ENCODE data around the gene HELZ. TPM values are rescaled to one million over a fixed set of nuclear protein-coding genes. Genes with fewer than 3 reads are reported as not detected.

HELZ gene
- total RNA-seq, 4 donors from 2014 or later, result 21.0 to 47.0 (median 38.9) TPM

DNA sequence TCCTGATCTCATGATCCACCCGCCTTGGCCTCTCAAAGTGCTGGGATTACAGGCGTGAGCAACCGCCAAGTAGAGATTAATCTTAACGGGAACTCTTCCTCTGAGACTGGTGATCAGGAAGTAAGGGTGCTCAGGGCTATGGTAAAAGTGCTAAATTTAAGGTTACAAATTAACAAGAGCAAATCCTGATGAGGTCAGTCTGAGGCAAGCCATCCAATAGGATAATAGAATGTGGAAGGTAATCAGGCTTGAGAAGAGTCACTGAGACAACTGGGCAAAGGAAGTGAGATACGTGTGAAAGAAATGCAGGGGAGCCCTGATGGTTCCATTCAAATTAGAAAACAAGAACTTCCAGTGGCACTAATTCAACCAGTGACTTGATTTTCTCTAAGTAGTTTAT is 131.5 kb downstream of the HELZ start:
- in situ Hi-C loops (cut with MboI; ENCODE audit: low sequenced_read_pairs in 4 of 4) (no loop called here), intact Hi-C loops (cut with DNase I; ENCODE audit: low total_unique reads) (no loop called here)
- no peak overlapping the region for H3K4me3 ChIP-seq
- no peaks in the 10 kb centered on the region for H3K4me1 ChIP-seq
- no peak overlapping the region for H3K27ac ChIP-seq
- TF ChIP-seq POLR2A (IDR thresholded peaks at IDR 0.05), result no peak
- TF ChIP-seq, protein P1, sequence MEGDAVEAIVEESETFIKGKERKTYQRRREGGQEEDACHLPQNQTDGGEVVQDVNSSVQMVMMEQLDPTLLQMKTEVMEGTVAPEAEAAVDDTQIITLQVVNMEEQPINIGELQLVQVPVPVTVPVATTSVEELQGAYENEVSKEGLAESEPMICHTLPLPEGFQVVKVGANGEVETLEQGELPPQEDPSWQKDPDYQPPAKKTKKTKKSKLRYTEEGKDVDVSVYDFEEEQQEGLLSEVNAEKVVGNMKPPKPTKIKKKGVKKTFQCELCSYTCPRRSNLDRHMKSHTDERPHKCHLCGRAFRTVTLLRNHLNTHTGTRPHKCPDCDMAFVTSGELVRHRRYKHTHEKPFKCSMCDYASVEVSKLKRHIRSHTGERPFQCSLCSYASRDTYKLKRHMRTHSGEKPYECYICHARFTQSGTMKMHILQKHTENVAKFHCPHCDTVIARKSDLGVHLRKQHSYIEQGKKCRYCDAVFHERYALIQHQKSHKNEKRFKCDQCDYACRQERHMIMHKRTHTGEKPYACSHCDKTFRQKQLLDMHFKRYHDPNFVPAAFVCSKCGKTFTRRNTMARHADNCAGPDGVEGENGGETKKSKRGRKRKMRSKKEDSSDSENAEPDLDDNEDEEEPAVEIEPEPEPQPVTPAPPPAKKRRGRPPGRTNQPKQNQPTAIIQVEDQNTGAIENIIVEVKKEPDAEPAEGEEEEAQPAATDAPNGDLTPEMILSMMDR (IDR thresholded peaks at IDR 0.05 in 4 of 5, conservative IDR thresholded peaks at IDR 0.05 in 1 of 5), result no peak
- H3K36me3 ChIP-seq, result peaks cover 0 to 32% of the 10 kb centered on the region in 2 donors
- no peak for ATAC-seq
- H3K27me3 ChIP-seq, result no peaks in the 10 kb centered on the region
- no peak for DNase-seq
- H3K9me3 ChIP-seq, result peaks cover 0 to 4% (median 0%) of the 10 kb centered on the region in 3 donors

DNA sequence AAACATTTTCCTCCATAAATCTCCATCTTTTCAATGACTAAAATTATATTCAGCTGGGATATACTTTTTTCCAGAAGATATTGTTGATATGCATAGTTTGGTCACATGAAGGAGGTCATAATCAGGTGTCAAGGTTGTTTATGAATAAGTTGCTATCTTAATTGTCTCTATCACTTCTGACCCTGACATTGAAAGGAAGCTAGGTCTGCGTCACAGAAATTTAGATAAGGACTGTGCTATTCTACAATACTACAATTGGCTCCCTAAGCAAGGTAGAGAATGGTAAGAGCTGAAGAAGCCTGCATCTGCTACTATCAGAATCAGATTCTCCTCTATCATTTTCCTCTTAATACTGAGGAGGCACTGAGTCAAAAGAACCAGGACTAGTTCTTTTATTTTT is 133.2 kb downstream of the HELZ start:
- Histone ChIP-seq H3K27me3 (no peaks in the 10 kb centered on the region), H3K36me3 (peaks cover 0 to 43% of the 10 kb centered on the region in 2 donors), H3K27ac (peak overlapping the region in 1 of 4 donors; percentile 2), H3K4me3 (no peak overlapping the region), H3K9me3 (peaks cover 0 to 3% (median 0%) of the 10 kb centered on the region in 3 donors), H3K4me1 (no peaks in the 10 kb centered on the region)
- ATAC-seq (no peak), DNase-seq (no peak)
- no peak for TF ChIP-seq POLR2A (IDR thresholded peaks at IDR 0.05)
- TF ChIP-seq, protein P1 (IDR thresholded peaks at IDR 0.05 in 4 of 5, conservative IDR thresholded peaks at IDR 0.05 in 1 of 5), result no peak
- intact Hi-C loops (cut with DNase I; ENCODE audit: low total_unique reads) (no loop called here), in situ Hi-C loops (cut with MboI; ENCODE audit: low sequenced_read_pairs in 4 of 4) (no loop called here)

DNA sequence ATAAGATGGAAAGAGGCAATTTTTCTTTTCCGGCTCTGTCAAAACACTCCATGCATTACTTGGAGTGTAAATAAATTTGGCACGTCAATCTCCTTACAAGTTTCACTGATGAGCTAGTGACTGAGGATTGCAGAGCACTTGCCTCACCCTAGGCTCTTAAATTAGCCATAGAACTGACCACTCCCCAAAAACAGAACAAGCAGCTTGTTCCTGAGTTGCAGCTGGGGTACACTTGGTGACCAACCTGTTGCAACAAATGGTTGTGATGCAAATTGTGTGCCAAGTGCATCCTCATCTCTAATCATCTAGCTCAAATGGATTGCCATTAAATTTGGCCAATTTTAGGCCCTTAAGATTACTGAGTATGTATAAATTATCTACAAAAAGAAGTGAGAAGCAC is 133.7 kb downstream of the HELZ start:
- no peak for DNase-seq
- peak in 1 of 2 donors; percentile 57 for ATAC-seq
- no peaks in the 10 kb centered on the region for H3K4me1 ChIP-seq
- in situ Hi-C loops (cut with MboI; ENCODE audit: low sequenced_read_pairs in 4 of 4), result no loop called here
- peak overlapping the region in 1 of 4 donors; percentile 45 for H3K27ac ChIP-seq
- intact Hi-C loops (cut with DNase I; ENCODE audit: low total_unique reads), result no loop called here
- H3K9me3 ChIP-seq, result no peaks in the 10 kb centered on the region
- TF ChIP-seq, protein P1 (IDR thresholded peaks at IDR 0.05 in 4 of 5, conservative IDR thresholded peaks at IDR 0.05 in 1 of 5), result no peak
- TF ChIP-seq POLR2A (IDR thresholded peaks at IDR 0.05), result no peak
- H3K36me3 ChIP-seq, result peaks cover 0 to 47% of the 10 kb centered on the region in 2 donors
- H3K4me3 ChIP-seq, result no peak overlapping the region
- H3K27me3 ChIP-seq, result no peaks in the 10 kb centered on the region

DNA sequence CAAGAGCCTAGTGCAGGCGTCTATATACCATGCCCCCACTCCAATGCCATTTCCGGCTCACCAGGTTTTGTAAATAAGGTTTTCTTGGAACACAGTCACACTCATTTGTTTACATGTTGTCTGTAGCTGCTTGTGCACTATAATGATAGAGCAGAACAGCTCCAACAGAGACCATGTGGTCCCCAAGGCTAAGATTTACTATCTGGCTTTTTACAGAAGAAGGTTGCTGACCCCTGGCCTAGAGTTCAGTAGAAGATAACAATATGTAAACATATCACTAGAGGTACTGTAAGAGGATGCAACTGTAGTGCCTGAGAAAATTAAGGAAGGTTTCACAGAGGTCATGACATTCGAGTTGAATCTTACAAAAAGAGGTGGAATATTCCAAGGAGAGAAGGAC is 134.4 kb downstream of the HELZ start:
- H3K4me3 ChIP-seq, result no peak overlapping the region
- no peaks in the 10 kb centered on the region for H3K9me3 ChIP-seq
- DNase-seq (no peak), ATAC-seq (no peak)
- no peaks in the 10 kb centered on the region for H3K27me3 ChIP-seq
- intact Hi-C loops (cut with DNase I; ENCODE audit: low total_unique reads) (no loop called here), in situ Hi-C loops (cut with MboI; ENCODE audit: low sequenced_read_pairs in 4 of 4) (no loop called here)
- peak overlapping the region in 1 of 4 donors; percentile 45 for H3K27ac ChIP-seq
- peaks cover 0 to 3% of the 10 kb centered on the region in 2 donors for H3K4me1 ChIP-seq
- no peak for TF ChIP-seq POLR2A (IDR thresholded peaks at IDR 0.05)
- TF ChIP-seq, protein P1 (IDR thresholded peaks at IDR 0.05 in 4 of 5, conservative IDR thresholded peaks at IDR 0.05 in 1 of 5), result no peak
- H3K36me3 ChIP-seq, result peaks cover 0 to 47% of the 10 kb centered on the region in 2 donors

DNA sequence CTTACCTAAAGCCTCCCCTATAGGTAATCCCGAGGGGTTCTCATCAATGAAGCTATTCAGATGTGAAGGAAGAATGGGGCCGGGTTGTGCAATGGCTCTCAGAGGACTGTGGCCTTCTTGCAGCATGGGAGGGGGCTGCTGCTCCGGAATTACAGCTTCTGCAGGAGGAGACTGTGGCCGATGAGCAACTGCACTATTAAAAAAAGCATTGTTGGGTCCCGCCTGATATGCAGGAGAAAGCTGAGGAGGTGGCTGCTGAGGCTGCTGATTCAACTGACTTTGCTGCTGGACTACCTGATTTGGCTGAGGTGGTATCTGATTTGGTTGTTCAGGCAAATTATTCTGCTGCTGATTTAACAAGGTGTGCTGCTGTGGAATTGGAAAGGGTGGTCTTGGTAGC is 135.9 kb downstream of the HELZ start:
- intact Hi-C loops (cut with DNase I; ENCODE audit: low total_unique reads), result no loop called here
- H3K4me3 ChIP-seq, result no peak overlapping the region
- ATAC-seq (no peak), DNase-seq (no peak)
- no peak for TF ChIP-seq POLR2A (IDR thresholded peaks at IDR 0.05)
- TF ChIP-seq, protein P1 (IDR thresholded peaks at IDR 0.05 in 4 of 5, conservative IDR thresholded peaks at IDR 0.05 in 1 of 5), result no peak
- no peak overlapping the region for H3K27ac ChIP-seq
- peaks cover 0 to 11% of the 10 kb centered on the region in 2 donors for H3K4me1 ChIP-seq
- in situ Hi-C loops (cut with MboI; ENCODE audit: low sequenced_read_pairs in 4 of 4), result loop anchor here in 1 of 4 donors (10.0 kb wide), 1 partner anchor 64 kb away; the partner anchor contains the start of gene CACNG1
- peaks cover 0 to 46% of the 10 kb centered on the region in 2 donors for H3K36me3 ChIP-seq
- H3K27me3 ChIP-seq, result no peaks in the 10 kb centered on the region
- H3K9me3 ChIP-seq, result no peaks in the 10 kb centered on the region

All from gastrocnemius medialis (tissue), 4 donors.